ENCODE measurements around the gene PTPRN2. TPM values are rescaled to one million over a fixed set of nuclear protein-coding genes. Genes with fewer than 3 reads are reported as not detected.

Gene PTPRN2
- total RNA-seq, 1 experiment from 2014 or later = 2.1 TPM

DNA sequence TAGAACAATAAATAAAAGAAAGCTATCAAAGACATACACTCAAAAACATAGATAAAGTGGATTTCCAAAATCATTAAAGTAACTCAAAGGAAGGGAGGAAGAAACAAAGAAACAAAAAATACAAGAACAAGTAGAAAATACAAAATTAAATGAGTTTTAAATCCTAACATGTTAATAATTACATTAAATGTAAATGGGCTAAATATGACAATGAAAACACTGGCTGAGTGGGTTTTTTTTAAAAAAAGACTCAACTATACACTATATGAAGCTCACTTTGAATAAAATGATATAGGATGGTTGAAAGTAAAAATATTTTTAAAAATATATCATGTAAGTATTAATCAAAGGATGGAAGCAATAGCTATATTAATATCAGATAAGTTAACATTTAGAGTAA lies 371.4 kb downstream of the PTPRN2 start:
- Histone ChIP-seq H4K20me1 (ENCODE audit: insufficient read depth) (no peaks in the 10 kb centered on the region), H3K79me2 (ENCODE audit: insufficient read depth, low read length) (no peaks in the 10 kb centered on the region), H3K27me3 (ENCODE audit: insufficient read depth, low read length) (no peaks in the 10 kb centered on the region), H3K9me2 (ENCODE audit: insufficient read depth) (no peaks in the 10 kb centered on the region), H3K4me3 (replicated peaks in 1 of 2; ENCODE audit: low read depth in 1 of 2, low read length in 2 of 2) (no peak overlapping the region), H3K9me3 (ENCODE audit: control insufficient read depth in 1 of 2, insufficient read depth in 1 of 2, low read depth in 1 of 2, low read length in 2 of 2) (no peaks in the 10 kb centered on the region), H3K36me3 (ENCODE audit: control insufficient read depth in 1 of 2, insufficient read depth in 2 of 2, low read length in 2 of 2) (no peaks in the 10 kb centered on the region), H3K4me2 (ENCODE audit: low read length) (no peak overlapping the region), H3K9ac (ENCODE audit: low read length) (no peak overlapping the region), H3K4me1 (ENCODE audit: control insufficient read depth in 1 of 2, insufficient read depth in 2 of 2, low read length in 2 of 2) (no peaks in the 10 kb centered on the region), H3K27ac (ENCODE audit: low read depth, low read length) (no peak overlapping the region), H2AFZ (ENCODE audit: low read depth, low read length, poor library complexity, severe bottlenecking) (no peak overlapping the region)
- TF ChIP-seq EZH2phosphoT487 (IDR thresholded peaks at IDR 0.05; ENCODE audit: borderline replicate concordance) (no peak), SP1 (IDR thresholded peaks at IDR 0.05; ENCODE audit: low read depth) (no peak), CTCF (IDR thresholded peaks at IDR 0.05 in 2 of 3, conservative IDR thresholded peaks at IDR 0.05 in 1 of 3; ENCODE audit: borderline replicate concordance in 1 of 3, insufficient read depth in 1 of 3, low read depth in 2 of 3, low read length in 2 of 3) (no peak), FOSL1 (IDR thresholded peaks at IDR 0.05; ENCODE audit: low read depth) (no peak), ZNF274 (IDR thresholded peaks at IDR 0.05; ENCODE audit: low read depth, low read length) (no peak), POLR2A (IDR thresholded peaks at IDR 0.05; ENCODE audit: borderline replicate concordance, extremely low read depth, insufficient read depth, insufficient read length) (no peak), RAD21 (IDR thresholded peaks at IDR 0.05; ENCODE audit: low read depth) (no peak), SIN3A (IDR thresholded peaks at IDR 0.05; ENCODE audit: low read depth) (no peak), JUND (IDR thresholded peaks at IDR 0.05) (no peak), CBX3 (IDR thresholded peaks at IDR 0.05; ENCODE audit: low read depth) (no peak), ZFX (IDR thresholded peaks at IDR 0.05) (no peak), EGR1 (IDR thresholded peaks at IDR 0.05; ENCODE audit: low read depth) (no peak), ATF3 (IDR thresholded peaks at IDR 0.05) (no peak), YY1 (IDR thresholded peaks at IDR 0.05; ENCODE audit: extremely low read depth, insufficient replicate concordance, low read depth, low read length) (no peak), CEBPB (IDR thresholded peaks at IDR 0.05; ENCODE audit: low read depth) (no peak), TCF7L2 (IDR thresholded peaks at IDR 0.05; ENCODE audit: borderline replicate concordance, extremely low read depth, insufficient read depth, insufficient read length) (no peak)
- TF ChIP-seq, protein P1, sequence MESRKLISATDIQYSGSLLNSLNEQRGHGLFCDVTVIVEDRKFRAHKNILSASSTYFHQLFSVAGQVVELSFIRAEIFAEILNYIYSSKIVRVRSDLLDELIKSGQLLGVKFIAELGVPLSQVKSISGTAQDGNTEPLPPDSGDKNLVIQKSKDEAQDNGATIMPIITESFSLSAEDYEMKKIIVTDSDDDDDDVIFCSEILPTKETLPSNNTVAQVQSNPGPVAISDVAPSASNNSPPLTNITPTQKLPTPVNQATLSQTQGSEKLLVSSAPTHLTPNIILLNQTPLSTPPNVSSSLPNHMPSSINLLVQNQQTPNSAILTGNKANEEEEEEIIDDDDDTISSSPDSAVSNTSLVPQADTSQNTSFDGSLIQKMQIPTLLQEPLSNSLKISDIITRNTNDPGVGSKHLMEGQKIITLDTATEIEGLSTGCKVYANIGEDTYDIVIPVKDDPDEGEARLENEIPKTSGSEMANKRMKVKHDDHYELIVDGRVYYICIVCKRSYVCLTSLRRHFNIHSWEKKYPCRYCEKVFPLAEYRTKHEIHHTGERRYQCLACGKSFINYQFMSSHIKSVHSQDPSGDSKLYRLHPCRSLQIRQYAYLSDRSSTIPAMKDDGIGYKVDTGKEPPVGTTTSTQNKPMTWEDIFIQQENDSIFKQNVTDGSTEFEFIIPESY (IDR thresholded peaks at IDR 0.05; ENCODE audit: extremely low read depth, insufficient replicate concordance, low read length) = no peak
- TF ChIP-seq, protein P2, sequence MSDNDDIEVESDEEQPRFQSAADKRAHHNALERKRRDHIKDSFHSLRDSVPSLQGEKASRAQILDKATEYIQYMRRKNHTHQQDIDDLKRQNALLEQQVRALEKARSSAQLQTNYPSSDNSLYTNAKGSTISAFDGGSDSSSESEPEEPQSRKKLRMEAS (IDR thresholded peaks at IDR 0.05) = no peak
- intact Hi-C loops (cut with micrococcal nuclease) = no loop called here
- ChIA-PET RAD21 (ENCODE audit: low non-redundant PET in 1 of 2, low total read pairs in 2 of 2, uncharacterized antibody in 2 of 2, unreplicated experiment in 2 of 2) (no interaction called here), POLR2A (no interaction called here), CTCF (no interaction called here)
- ATAC-seq (no peak), DNase-seq (ENCODE audit: low read depth, low spot score) (no peak)
- BruUV-seq (replicated peaks) = no TSS peak
